Activated T-helper 2 cell treated with anti-CD3 and anti-CD28 coated beads, Interferon-gamma antibody, Interleukin-2, Interleukin-4, amounts not matched to agents 10 μg/mL and 5 μg/mL and 100 μg/mL, durations not matched to agents 14 hours and 24 hours and 36 hours (primary cell): ENCODE measurements around the gene FEZ2. TPM values are rescaled to one million over a fixed set of nuclear protein-coding genes. Genes with fewer than 3 reads are reported as not detected.
A peak's percentile ranks its signal among the peaks of the same experiment; 100 is the strongest.

Source experiments
- DNase-seq: peaks from one replicate; pipeline ENCODE4 v3.0.0; 2021; ENCODE audit warnings: low spot score
- H3K27ac Mint-ChIP-seq: one replicate; pipeline ENCODE4 v1.8.0; 2021; ENCODE audit warnings: mixed read lengths
- H3K27me3 Mint-ChIP-seq: one replicate; pipeline ENCODE4 v1.8.0; 2021; ENCODE audit warnings: low read depth, mixed read lengths
- H3K36me3 Mint-ChIP-seq: one replicate; pipeline ENCODE4 v1.8.0; 2021; ENCODE audit warnings: low read depth, mixed read lengths
- H3K4me1 Mint-ChIP-seq: one replicate; pipeline ENCODE4 v1.8.0; 2021; ENCODE audit warnings: low read depth, mixed read lengths
- H3K4me3 Mint-ChIP-seq: one replicate; pipeline ENCODE4 v1.8.0; 2021; ENCODE audit warnings: low read depth, mild to moderate bottlenecking, moderate library complexity, mixed read lengths
- H3K9me3 Mint-ChIP-seq: one replicate; pipeline ENCODE4 v1.8.0; 2021; ENCODE audit warnings: mixed read lengths
- intact Hi-C: fragments of 100-400 bp; cut with micrococcal nuclease; formaldehyde crosslinking; loops from one replicate; pipeline ENCODE4 v1.15.1; 2023
- total RNA-seq: library from RNA; stranded (reverse); gene quantifications from 2 replicates; pipeline ENCODE4 v1.2.3, GENCODE V29; 2022

FEZ2 gene
- total RNA-seq, 1 donor from 2014 or later = 16.3 TPM

- DNase-seq = no peak
- Mint-ChIP-seq H3K4me1 (no peaks in the 10 kb centered on the region), H3K27me3 (no peaks in the 10 kb centered on the region), H3K4me3 (no peak overlapping the region), H3K9me3 (no peaks in the 10 kb centered on the region), H3K36me3 (no peaks in the 10 kb centered on the region), H3K27ac (no peak overlapping the region)
- intact Hi-C loops = no loop called here
Observed at GRCh38 chr2:36534275-36534799, 63.6 kb downstream of the FEZ2 start.

DNA sequence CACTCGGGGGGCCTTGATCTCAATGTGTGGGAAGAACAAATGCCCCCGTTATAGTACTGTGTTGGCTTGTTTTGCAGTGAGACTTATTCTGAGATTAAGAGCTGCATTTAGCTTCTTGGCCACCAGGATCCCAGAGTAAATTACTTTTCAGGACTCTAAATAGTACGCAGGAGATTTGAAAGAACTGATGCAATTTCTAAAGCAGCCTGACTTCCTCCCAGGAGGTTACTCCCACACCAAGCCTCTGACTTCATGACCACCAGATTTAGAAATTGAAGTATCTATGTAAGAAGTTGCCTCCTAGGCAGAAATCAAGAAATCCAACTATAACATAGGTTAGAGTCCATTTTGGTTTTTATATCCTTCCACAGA is 67.0 kb downstream of the FEZ2 start:
- no peak overlapping the region for H3K4me3 Mint-ChIP-seq
- H3K9me3 Mint-ChIP-seq = no peaks in the 10 kb centered on the region
- no peak for DNase-seq
- H3K27me3 Mint-ChIP-seq = no peaks in the 10 kb centered on the region
- intact Hi-C loops = no loop called here
- H3K4me1 Mint-ChIP-seq = peaks cover 10% of the 10 kb centered on the region
- H3K27ac Mint-ChIP-seq = no peak overlapping the region
- H3K36me3 Mint-ChIP-seq = no peaks in the 10 kb centered on the region

GRCh38 chr2:36530178-36530982 is 67.6 kb downstream of the FEZ2 start:
- Mint-ChIP-seq H3K36me3 (no peaks in the 10 kb centered on the region), H3K4me3 (no peak overlapping the region), H3K4me1 (peaks cover 10% of the 10 kb centered on the region), H3K27me3 (no peaks in the 10 kb centered on the region), H3K27ac (no peak overlapping the region), H3K9me3 (no peaks in the 10 kb centered on the region)
- intact Hi-C loops = no loop called here
- DNase-seq = no peak

GRCh38 chr2:36528766-36529392 is 69.1 kb downstream of the FEZ2 start:
- H3K4me1 Mint-ChIP-seq = peaks cover 10% of the 10 kb centered on the region
- intact Hi-C loops = no loop called here
- H3K27me3 Mint-ChIP-seq = no peaks in the 10 kb centered on the region

GRCh38 chr2:36528274-36528673 is 69.7 kb downstream of the FEZ2 start:
- H3K27ac Mint-ChIP-seq = no peak overlapping the region
- H3K27me3 Mint-ChIP-seq = no peaks in the 10 kb centered on the region
- no peaks in the 10 kb centered on the region for H3K36me3 Mint-ChIP-seq
- intact Hi-C loops = no loop called here
- H3K4me3 Mint-ChIP-seq = no peak overlapping the region
- H3K9me3 Mint-ChIP-seq = no peaks in the 10 kb centered on the region
- no peak for DNase-seq
- peaks cover 10% of the 10 kb centered on the region for H3K4me1 Mint-ChIP-seq

More at GRCh38 chr2:36528766-36529392, 69.1 kb downstream of the FEZ2 start:
- no peak for DNase-seq
- no peaks in the 10 kb centered on the region for H3K36me3 Mint-ChIP-seq
- H3K27ac Mint-ChIP-seq = peak overlapping the region; percentile 20
- H3K4me3 Mint-ChIP-seq = no peak overlapping the region
- H3K9me3 Mint-ChIP-seq = no peaks in the 10 kb centered on the region

DNA sequence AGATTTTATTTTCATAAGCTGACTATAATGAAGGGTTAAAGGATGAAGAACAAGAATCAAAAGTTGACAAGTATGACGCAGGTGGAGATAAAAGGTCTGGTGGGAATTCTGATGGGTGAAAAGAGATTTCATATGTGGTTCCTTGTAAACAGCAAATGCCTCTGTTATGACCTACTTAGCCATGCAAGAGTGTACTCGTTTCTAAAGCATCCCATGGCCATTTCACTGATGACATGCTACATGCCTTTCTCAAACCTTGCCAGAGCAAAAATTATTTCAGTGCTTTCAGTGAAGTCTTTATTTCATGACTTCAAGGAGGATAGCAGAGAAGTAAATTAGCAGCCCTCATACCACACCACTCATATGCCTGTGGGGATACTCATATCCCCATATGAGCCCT is 71.7 kb downstream of the FEZ2 start:
- peaks cover 10% of the 10 kb centered on the region for H3K4me1 Mint-ChIP-seq
- no peak overlapping the region for H3K4me3 Mint-ChIP-seq
- intact Hi-C loops = no loop called here
- H3K36me3 Mint-ChIP-seq = peaks cover 3% of the 10 kb centered on the region
- H3K27ac Mint-ChIP-seq = no peak overlapping the region
- no peak for DNase-seq
- no peaks in the 10 kb centered on the region for H3K9me3 Mint-ChIP-seq
- no peaks in the 10 kb centered on the region for H3K27me3 Mint-ChIP-seq

DNA sequence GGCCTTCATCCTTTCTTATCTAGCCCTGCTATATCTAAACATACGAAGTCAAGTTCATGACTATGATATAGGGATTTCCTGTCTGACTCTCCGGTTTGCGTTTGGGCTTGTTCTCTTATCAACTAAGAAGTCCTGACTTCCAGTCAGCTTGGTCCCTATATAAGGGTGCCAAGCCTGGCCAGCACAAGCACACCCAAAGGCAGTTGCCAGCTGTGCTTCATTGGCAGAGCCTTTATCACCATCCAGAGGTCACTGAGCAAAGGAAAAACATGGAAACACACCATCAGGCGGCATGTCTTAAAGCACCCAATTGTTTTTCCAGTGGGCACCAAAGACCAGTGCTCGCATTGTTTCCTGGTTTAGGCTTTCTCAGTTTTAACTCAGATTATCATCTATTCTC is 72.7 kb downstream of the FEZ2 start:
- Mint-ChIP-seq H3K27me3 (no peaks in the 10 kb centered on the region), H3K36me3 (peaks cover 3% of the 10 kb centered on the region), H3K27ac (no peak overlapping the region), H3K4me3 (no peak overlapping the region), H3K9me3 (no peaks in the 10 kb centered on the region), H3K4me1 (peaks cover 10% of the 10 kb centered on the region)
- DNase-seq = no peak
- intact Hi-C loops = no loop called here

- no peak for DNase-seq
- no peak overlapping the region for H3K27ac Mint-ChIP-seq
- H3K4me3 Mint-ChIP-seq = no peak overlapping the region
- H3K27me3 Mint-ChIP-seq = no peaks in the 10 kb centered on the region
- no peaks in the 10 kb centered on the region for H3K9me3 Mint-ChIP-seq
- intact Hi-C loops = no loop called here
- H3K36me3 Mint-ChIP-seq = peaks cover 3% of the 10 kb centered on the region
- peaks cover 2% of the 10 kb centered on the region for H3K4me1 Mint-ChIP-seq
Observed at GRCh38 chr2:36523153-36523552, 74.8 kb downstream of the FEZ2 start.

- intact Hi-C loops = no loop called here
- H3K4me3 Mint-ChIP-seq = no peak overlapping the region
- peaks cover 3% of the 10 kb centered on the region for H3K36me3 Mint-ChIP-seq
- no peak overlapping the region for H3K27ac Mint-ChIP-seq
- no peak for DNase-seq
- no peaks in the 10 kb centered on the region for H3K27me3 Mint-ChIP-seq
- H3K4me1 Mint-ChIP-seq = no peaks in the 10 kb centered on the region
- no peaks in the 10 kb centered on the region for H3K9me3 Mint-ChIP-seq
Observed at GRCh38 chr2:36520431-36520830, 77.5 kb downstream of the FEZ2 start.

- no peak overlapping the region for H3K4me3 Mint-ChIP-seq
- no peaks in the 10 kb centered on the region for H3K27me3 Mint-ChIP-seq
- H3K27ac Mint-ChIP-seq = no peak overlapping the region
- no peaks in the 10 kb centered on the region for H3K36me3 Mint-ChIP-seq
- no peaks in the 10 kb centered on the region for H3K4me1 Mint-ChIP-seq
- H3K9me3 Mint-ChIP-seq = no peaks in the 10 kb centered on the region
- no peak for DNase-seq
- intact Hi-C loops = no loop called here
Observed at GRCh38 chr2:36516136-36516870, 81.7 kb downstream of the FEZ2 start.

GRCh38 chr2:36515538-36515937 is 82.4 kb downstream of the FEZ2 start:
- intact Hi-C loops = no loop called here
- Mint-ChIP-seq H3K27me3 (no peaks in the 10 kb centered on the region), H3K9me3 (no peaks in the 10 kb centered on the region), H3K36me3 (no peaks in the 10 kb centered on the region), H3K27ac (no peak overlapping the region), H3K4me3 (no peak overlapping the region), H3K4me1 (no peaks in the 10 kb centered on the region)
- no peak for DNase-seq

DNA sequence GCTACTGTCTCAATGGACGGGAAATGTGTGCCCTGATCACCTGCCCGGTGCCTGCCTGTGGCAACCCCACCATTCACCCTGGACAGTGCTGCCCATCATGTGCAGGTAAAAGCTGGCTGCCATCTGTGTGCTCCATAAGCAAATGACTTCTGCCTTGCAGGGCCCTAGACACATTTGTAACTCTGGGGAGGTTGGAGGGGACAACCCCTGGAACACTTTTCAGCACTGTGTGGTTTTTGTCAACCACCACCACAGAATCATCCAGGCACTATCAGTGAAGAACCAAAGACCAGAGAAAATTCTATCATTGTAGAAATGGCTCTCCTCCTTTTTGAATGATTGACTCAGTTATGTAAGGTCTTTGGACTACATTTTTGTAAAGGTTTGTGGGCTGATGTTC is 84.3 kb downstream of the FEZ2 start:
- no peaks in the 10 kb centered on the region for H3K27me3 Mint-ChIP-seq
- no peaks in the 10 kb centered on the region for H3K36me3 Mint-ChIP-seq
- no peak for DNase-seq
- no peaks in the 10 kb centered on the region for H3K4me1 Mint-ChIP-seq
- H3K27ac Mint-ChIP-seq = no peak overlapping the region
- H3K4me3 Mint-ChIP-seq = no peak overlapping the region
- intact Hi-C loops = no loop called here
- no peaks in the 10 kb centered on the region for H3K9me3 Mint-ChIP-seq

- intact Hi-C loops = no loop called here
- Mint-ChIP-seq H3K4me1 (no peaks in the 10 kb centered on the region), H3K9me3 (no peaks in the 10 kb centered on the region), H3K36me3 (no peaks in the 10 kb centered on the region), H3K27ac (no peak overlapping the region), H3K27me3 (no peaks in the 10 kb centered on the region), H3K4me3 (no peak overlapping the region)
- no peak for DNase-seq
Observed at GRCh38 chr2:36512705-36513104, 85.3 kb downstream of the FEZ2 start.
